Gastrocnemius medialis (tissue), 4 donors: ENCODE measurements around the gene FBXO48.

Experiments used
- CTCF ChIP-seq, 5 experiments: fragments of 450-650 bp in 3 of 5; fragments of 200-600 bp in 2 of 5; sonication (generic) in 2 of 5; IDR thresholded peaks in 4 of 5; conservative IDR thresholded peaks in 1 of 5; 1 replicate in 4 of 5; 2 replicates in 1 of 5; pipeline ENCODE4 v1.5.1; 2016 to 2019; ENCODE audit warnings: antibody characterized with exemption in 5 of 5, mild to moderate bottlenecking in 3 of 5, moderate library complexity in 3 of 5
- POLR2A ChIP-seq, 2 donors: fragments of 450-650 bp; IDR thresholded peaks; one replicate each; pipeline ENCODE4 v1.6.1; 2017; ENCODE audit warnings: antibody characterized with exemption in 2 of 2, mild to moderate bottlenecking in 2 of 2, moderate library complexity in 2 of 2

DNA sequence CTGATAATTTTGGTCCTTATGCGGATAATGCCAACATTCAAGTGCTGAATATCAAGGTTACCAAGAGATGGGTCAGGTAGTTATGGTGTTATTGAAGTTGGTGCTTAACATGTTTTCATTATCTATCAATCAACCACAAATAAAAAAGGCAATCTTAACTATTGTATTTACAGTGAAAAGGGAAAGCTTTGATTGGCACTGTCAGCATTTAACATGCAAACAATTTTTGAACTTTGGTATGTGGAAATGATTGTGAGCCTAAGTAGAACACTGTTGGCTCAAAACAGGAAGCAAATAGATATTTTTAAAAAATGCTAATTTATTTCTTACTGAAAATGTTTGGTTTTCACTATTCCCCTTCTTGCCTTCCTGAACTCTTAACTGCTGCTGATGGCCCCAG is 22.2 kb upstream of the FBXO48 start:
- no peak for TF ChIP-seq POLR2A (IDR thresholded peaks at IDR 0.05)
- no peak for TF ChIP-seq CTCF (IDR thresholded peaks at IDR 0.05 in 4 of 5, conservative IDR thresholded peaks at IDR 0.05 in 1 of 5)
